Vagina (tissue), 2 donors: ENCODE results near the gene SH3GL3. TPM values are rescaled to one million over a fixed set of nuclear protein-coding genes. Genes with fewer than 3 reads are reported as not detected.

ENCODE experiments used
- DNase-seq, 2 donors: peaks; one replicate each; pipeline ENCODE4 v3.0.0-alpha.2; 2017; ENCODE audit errors: extremely low spot score in 2 of 2
- H3K27ac ChIP-seq: fragments of 200-600 bp; sonication (generic); one replicate; pipeline ENCODE4 v1.5.1; 2019
- H3K27me3 ChIP-seq: fragments of 200-600 bp; sonication (generic); one replicate; pipeline ENCODE4 v1.5.1; 2019
- H3K36me3 ChIP-seq, 2 donors: fragments of 200-600 bp; sonication (generic); one replicate each; pipeline ENCODE4 v1.5.1; 2017 to 2019
- H3K4me1 ChIP-seq: fragments of 200-600 bp; sonication (generic); one replicate; pipeline ENCODE4 v1.5.1; 2019
- H3K4me3 ChIP-seq, 2 donors: fragments of 200-600 bp; sonication (generic); 1 replicate in 1 of 2; 2 replicates in 1 of 2; pipeline ENCODE4 v1.5.1; 2016 to 2019
- H3K9me3 ChIP-seq: fragments of 200-600 bp; sonication (generic); one replicate; pipeline ENCODE4 v1.5.1; 2019
- POLR2A ChIP-seq, 2 donors: fragments of 450-650 bp; IDR thresholded peaks; one replicate each; pipeline ENCODE4 v1.6.1; 2017; ENCODE audit warnings: antibody characterized with exemption in 2 of 2, mild to moderate bottlenecking in 2 of 2, moderate library complexity in 2 of 2
- POLR2AphosphoS5 ChIP-seq, 2 donors: sonication (generic); formaldehyde crosslinking; IDR thresholded peaks; one replicate each; pipeline ENCODE4 v1.9.0; 2017; ENCODE audit warnings: antibody characterized with exemption in 2 of 2, mild to moderate bottlenecking in 2 of 2, low read depth in 1 of 2; ENCODE audit not compliant: insufficient read depth in 1 of 2
- intact Hi-C: fragments of 100-400 bp; cut with DNase I; formaldehyde crosslinking; loops from one replicate; pipeline ENCODE4 v1.15.1; 2023
- total RNA-seq: library from RNA; depleted of rRNA; stranded (reverse); fragments of >200 nt; gene quantifications from one replicate; pipeline ENCODE4 v1.2.3, GENCODE V29; 2016
- TF ChIP-seq, protein P1 (sequence below), 3 experiments: fragments of 450-650 bp in 2 of 3; fragments of 200-600 bp in 1 of 3; sonication (generic) in 1 of 3; IDR thresholded peaks; one replicate each; pipeline ENCODE4 v1.5.1; 2017 to 2019; ENCODE audit warnings: antibody characterized with exemption in 3 of 3, mild to moderate bottlenecking in 2 of 3, moderate library complexity in 2 of 3

The SH3GL3 gene
- total RNA-seq, 1 donor from 2014 or later = 3.9 TPM

DNA sequence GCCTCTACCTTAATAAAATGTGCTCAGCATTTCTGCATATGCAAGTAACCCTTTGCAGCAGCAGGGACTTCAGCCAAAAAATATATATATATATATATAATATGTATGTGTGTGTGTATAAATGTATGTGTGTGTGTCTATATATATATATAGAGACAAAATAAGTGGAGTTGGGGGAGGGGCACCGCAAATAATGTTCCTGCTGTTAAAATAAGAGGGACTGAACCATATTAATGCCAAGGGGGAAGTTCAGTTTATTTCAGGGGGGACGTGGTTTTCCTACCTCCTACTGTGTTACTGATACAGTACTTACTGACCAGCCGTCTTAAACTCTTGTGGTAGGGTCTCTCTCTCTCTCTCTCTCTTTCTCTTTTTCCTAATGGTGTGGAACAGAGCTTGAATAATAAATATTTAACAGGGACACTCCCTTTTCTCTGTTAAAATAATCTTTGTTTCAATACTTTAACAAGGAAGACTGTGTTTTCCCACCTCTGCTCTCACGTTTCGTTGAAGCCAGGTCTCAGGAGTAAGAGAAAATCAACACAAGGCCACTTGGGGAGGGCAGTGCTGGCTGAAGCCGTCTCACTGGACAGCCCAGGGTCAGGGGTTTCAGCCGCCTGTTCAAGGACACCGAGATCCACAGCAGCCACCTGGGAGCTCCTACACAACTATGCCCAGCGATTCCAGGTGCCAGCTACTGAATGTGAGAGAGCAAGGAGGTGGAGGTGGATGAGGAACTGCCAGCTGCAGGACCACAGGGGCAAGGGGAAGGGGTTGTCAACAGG, 164.0 kb downstream of the SH3GL3 start:
- Histone ChIP-seq H3K36me3 (no peaks in the 10 kb centered on the region), H3K4me1 (peaks cover 5% of the 10 kb centered on the region), H3K27me3 (no peaks in the 10 kb centered on the region), H3K9me3 (no peaks in the 10 kb centered on the region), H3K4me3 (no peak overlapping the region), H3K27ac (no peak overlapping the region)
- no peak for DNase-seq
- TF ChIP-seq POLR2AphosphoS5 (IDR thresholded peaks at IDR 0.05; ENCODE audit: insufficient read depth in 1 of 2, low read depth in 1 of 2) = no peak
- TF ChIP-seq, protein P1, sequence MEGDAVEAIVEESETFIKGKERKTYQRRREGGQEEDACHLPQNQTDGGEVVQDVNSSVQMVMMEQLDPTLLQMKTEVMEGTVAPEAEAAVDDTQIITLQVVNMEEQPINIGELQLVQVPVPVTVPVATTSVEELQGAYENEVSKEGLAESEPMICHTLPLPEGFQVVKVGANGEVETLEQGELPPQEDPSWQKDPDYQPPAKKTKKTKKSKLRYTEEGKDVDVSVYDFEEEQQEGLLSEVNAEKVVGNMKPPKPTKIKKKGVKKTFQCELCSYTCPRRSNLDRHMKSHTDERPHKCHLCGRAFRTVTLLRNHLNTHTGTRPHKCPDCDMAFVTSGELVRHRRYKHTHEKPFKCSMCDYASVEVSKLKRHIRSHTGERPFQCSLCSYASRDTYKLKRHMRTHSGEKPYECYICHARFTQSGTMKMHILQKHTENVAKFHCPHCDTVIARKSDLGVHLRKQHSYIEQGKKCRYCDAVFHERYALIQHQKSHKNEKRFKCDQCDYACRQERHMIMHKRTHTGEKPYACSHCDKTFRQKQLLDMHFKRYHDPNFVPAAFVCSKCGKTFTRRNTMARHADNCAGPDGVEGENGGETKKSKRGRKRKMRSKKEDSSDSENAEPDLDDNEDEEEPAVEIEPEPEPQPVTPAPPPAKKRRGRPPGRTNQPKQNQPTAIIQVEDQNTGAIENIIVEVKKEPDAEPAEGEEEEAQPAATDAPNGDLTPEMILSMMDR (IDR thresholded peaks at IDR 0.05) = no peak
- intact Hi-C loops = no loop called here

DNA sequence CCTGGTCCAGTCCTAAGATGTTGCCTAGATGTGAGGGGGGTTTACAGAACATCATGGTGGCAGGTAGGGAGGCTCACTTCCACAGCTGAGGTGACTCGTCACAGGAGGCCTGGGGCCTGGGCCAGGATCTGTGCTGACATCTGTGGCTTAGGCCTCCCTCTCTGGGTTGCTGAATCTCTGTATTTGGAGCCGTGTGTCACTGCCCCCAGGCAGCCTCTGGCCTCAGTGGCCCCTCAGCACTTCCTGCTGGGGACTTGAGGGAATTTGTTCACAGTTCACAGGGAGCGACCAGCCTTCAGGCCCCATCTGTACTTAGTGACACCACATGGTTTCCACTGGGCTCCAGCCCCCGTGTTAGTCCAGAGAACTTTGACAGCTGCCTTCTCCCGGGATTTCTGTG, 165.1 kb downstream of the SH3GL3 start:
- no peaks in the 10 kb centered on the region for H3K27me3 ChIP-seq
- H3K27ac ChIP-seq = no peak overlapping the region
- intact Hi-C loops = no loop called here
- no peak overlapping the region for H3K4me3 ChIP-seq
- H3K9me3 ChIP-seq = no peaks in the 10 kb centered on the region
- TF ChIP-seq, protein P1 (IDR thresholded peaks at IDR 0.05) = no peak
- TF ChIP-seq POLR2AphosphoS5 (IDR thresholded peaks at IDR 0.05; ENCODE audit: insufficient read depth in 1 of 2, low read depth in 1 of 2) = no peak
- no peaks in the 10 kb centered on the region for H3K36me3 ChIP-seq
- H3K4me1 ChIP-seq = peaks cover 5% of the 10 kb centered on the region
- no peak for DNase-seq

DNA sequence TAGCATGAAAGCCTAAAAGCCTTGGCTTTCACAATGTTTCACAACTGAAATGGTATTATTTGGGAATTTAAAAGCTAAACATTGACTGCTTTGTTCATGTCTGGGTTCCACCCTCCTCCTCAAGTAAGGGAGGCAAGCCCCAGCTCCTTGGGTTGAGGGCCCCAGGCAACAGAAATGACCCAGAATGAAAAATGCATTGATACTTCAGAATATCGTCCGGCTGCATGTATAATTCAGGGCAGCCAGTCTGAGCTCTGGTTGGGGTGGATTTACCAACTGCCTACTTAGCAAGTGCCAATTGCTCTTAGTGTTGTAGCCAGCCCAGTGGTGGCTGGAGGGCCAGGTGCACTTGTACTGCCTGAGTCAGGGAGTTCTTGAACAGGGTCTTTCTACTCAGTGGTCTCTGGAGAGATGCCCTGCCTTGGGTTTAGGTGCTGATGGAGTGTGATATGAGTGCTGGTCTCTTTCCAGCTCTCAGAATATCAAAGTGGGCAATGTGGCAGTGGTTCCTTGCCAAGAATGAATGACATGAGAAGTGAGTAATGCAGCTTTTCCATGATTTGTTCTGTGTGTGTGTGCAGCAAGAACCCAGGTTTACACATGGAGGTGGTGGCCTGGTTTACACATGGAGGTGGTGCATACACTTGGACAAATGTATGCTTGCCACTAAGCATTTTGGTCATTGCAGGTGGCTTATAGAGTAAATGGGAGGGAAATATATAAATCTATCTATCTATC, 165.9 kb downstream of the SH3GL3 start:
- no peaks in the 10 kb centered on the region for H3K9me3 ChIP-seq
- H3K4me1 ChIP-seq = peaks cover 5% of the 10 kb centered on the region
- TF ChIP-seq POLR2A (IDR thresholded peaks at IDR 0.05) (no peak), POLR2AphosphoS5 (IDR thresholded peaks at IDR 0.05; ENCODE audit: insufficient read depth in 1 of 2, low read depth in 1 of 2) (no peak)
- TF ChIP-seq, protein P1 (IDR thresholded peaks at IDR 0.05) = no peak

DNA sequence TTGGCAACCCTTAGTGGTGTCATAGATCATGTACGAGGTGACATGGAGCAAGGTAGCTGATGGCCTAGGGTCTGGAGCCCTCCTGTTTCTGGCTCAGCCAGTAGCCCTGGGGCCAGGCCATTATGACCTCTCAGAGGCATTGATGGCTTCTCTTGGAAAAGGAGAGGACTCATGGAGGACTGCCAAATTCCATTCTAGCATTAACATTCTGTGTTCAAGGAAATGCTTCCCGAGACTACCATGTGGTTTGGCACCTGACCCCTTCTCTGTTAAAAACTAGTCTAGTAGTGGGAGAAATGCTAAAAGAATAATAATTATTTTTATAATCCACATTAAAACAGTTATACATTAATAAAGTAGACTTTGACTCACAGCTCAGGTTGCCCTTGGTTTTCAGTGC, 166.6 kb downstream of the SH3GL3 start:
- no peaks in the 10 kb centered on the region for H3K27me3 ChIP-seq
- intact Hi-C loops = no loop called here
- no peaks in the 10 kb centered on the region for H3K9me3 ChIP-seq
- no peaks in the 10 kb centered on the region for H3K36me3 ChIP-seq
- H3K4me3 ChIP-seq = no peak overlapping the region
- H3K27ac ChIP-seq = no peak overlapping the region
- no peak for DNase-seq
- TF ChIP-seq POLR2AphosphoS5 (IDR thresholded peaks at IDR 0.05; ENCODE audit: insufficient read depth in 1 of 2, low read depth in 1 of 2) (no peak), POLR2A (IDR thresholded peaks at IDR 0.05) (no peak)
- TF ChIP-seq, protein P1 (IDR thresholded peaks at IDR 0.05) = no peak
- peaks cover 5% of the 10 kb centered on the region for H3K4me1 ChIP-seq

More for the DNA sequence above, 165.9 kb downstream of the SH3GL3 start:
- no peaks in the 10 kb centered on the region for H3K27me3 ChIP-seq
- no peak overlapping the region for H3K4me3 ChIP-seq
- DNase-seq = no peak
- no peaks in the 10 kb centered on the region for H3K36me3 ChIP-seq
- intact Hi-C loops = no loop called here
- no peak overlapping the region for H3K27ac ChIP-seq

DNA sequence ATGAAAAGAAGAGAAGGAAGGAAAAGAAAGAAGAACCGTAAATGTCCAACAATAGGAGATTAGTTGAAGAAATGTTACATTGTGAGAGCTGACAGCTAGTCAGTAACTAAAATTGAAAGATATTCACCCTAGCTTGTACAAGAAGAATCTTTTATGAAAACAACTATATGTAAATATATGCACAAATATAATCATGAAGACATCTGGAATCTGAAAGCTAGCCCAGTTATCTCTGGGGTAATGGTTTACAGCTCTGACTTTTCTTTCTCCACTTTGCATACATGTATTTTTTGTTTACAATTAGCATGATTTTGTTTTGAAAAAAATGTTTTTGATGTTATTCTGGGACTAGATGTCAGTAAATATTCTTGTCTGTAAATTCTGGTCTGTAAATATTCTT, 169.7 kb downstream of the SH3GL3 start:
- no peak overlapping the region for H3K4me3 ChIP-seq
- no peak overlapping the region for H3K27ac ChIP-seq
- H3K27me3 ChIP-seq = no peaks in the 10 kb centered on the region
- TF ChIP-seq POLR2A (IDR thresholded peaks at IDR 0.05) (no peak), POLR2AphosphoS5 (IDR thresholded peaks at IDR 0.05; ENCODE audit: insufficient read depth in 1 of 2, low read depth in 1 of 2) (no peak)
- TF ChIP-seq, protein P1 (IDR thresholded peaks at IDR 0.05) = no peak
- peaks cover 5% of the 10 kb centered on the region for H3K4me1 ChIP-seq
- no peak for DNase-seq
- H3K9me3 ChIP-seq = no peaks in the 10 kb centered on the region
- intact Hi-C loops = no loop called here
- no peaks in the 10 kb centered on the region for H3K36me3 ChIP-seq
